Heart right ventricle (tissue), 16 donors: ENCODE results near the gene TMC3. TPM values are rescaled to one million over a fixed set of nuclear protein-coding genes. Genes with fewer than 3 reads are reported as not detected.

Experiments used
- ATAC-seq, 8 donors: fragments of 200-7000 bp; cut with Tn5 transposase; one replicate each; pipeline ENCODE4 v1.9.1; 2020; ENCODE audit warnings: mild to moderate bottlenecking in 8 of 8, moderate library complexity in 8 of 8, moderate number of reproducible peaks in 1 of 8
- DNase-seq, 2 donors: peaks; one replicate each; pipeline ENCODE4 v3.0.0-alpha.2; 2020
- H3K27ac ChIP-seq, 10 donors: fragments of 200-600 bp; sonication (generic) in 2 of 10; one replicate each; pipeline versions ENCODE4 v1.5.0 to v1.8.0; 2020 to 2022; ENCODE audit warnings: mild to moderate bottlenecking in 3 of 10
- H3K27me3 ChIP-seq, 7 donors: fragments of 200-600 bp; one replicate each; pipeline ENCODE4 v1.8.0; 2021 to 2022; ENCODE audit warnings: mild to moderate bottlenecking in 2 of 7
- H3K36me3 ChIP-seq, 9 donors: fragments of 200-600 bp; sonication (generic) in 1 of 9; one replicate each; pipeline versions ENCODE4 v1.5.0 to v1.8.0; 2020 to 2022; ENCODE audit warnings: mild to moderate bottlenecking in 2 of 9
- H3K4me1 ChIP-seq, 9 donors: fragments of 200-600 bp; sonication (generic) in 1 of 9; one replicate each; pipeline versions ENCODE4 v1.5.0 to v1.8.0; 2020 to 2022; ENCODE audit warnings: mild to moderate bottlenecking in 4 of 9
- H3K4me3 ChIP-seq, 10 donors: fragments of 200-600 bp; sonication (generic) in 2 of 10; one replicate each; pipeline versions ENCODE4 v1.5.0 to v1.8.0; 2020 to 2022; ENCODE audit warnings: mild to moderate bottlenecking in 7 of 10, moderate library complexity in 2 of 10
- H3K9me3 ChIP-seq, 11 donors: fragments of 200-600 bp in 10 of 11; sonication (generic) in 2 of 11; one replicate each; pipeline versions ENCODE4 v1.5.0 to v1.8.0; 2013 to 2022; ENCODE audit warnings: mild to moderate bottlenecking in 2 of 11, control low read depth in 1 of 11, moderate library complexity in 1 of 11
- WGBS, 2 donors: extraction: QIAGEN DNeasy Blood & Tissue Kit; methylation state at CpG; one replicate each; pipeline ENCODE4 v1.1.7; 2013; ENCODE audit warnings: inconsistent platforms in 1 of 2; 5-methylcytosine and 5-hydroxymethylcytosine counted together
- intact Hi-C, 10 donors: fragments of 100-400 bp; cut with DNase I; formaldehyde crosslinking; loops; one replicate each; pipeline versions ENCODE4 v1.11.1 to v1.14.2; 2022
- polyA plus RNA-seq, 2 donors: library from polyadenylated mRNA; stranded (reverse); fragments of 200-250 nt; gene quantifications; one replicate each; pipeline ENCODE4 v1.2.3, GENCODE V29; 2013
- total RNA-seq, 10 donors: library from RNA; stranded (reverse); fragmentation: NEBNext Ultra II Directional in 3 of 10; extraction: Animal tissue kit (Norgen Biotek cat#: 25700) in 3 of 10; gene quantifications; one replicate each; pipeline versions ENCODE4 v1.2.1 to v1.2.4, GENCODE V29; 2021 to 2023
- TF ChIP-seq, protein P1 (sequence below), 9 donors: fragments of 200-600 bp; sonication (generic) in 2 of 9; IDR thresholded peaks; one replicate each; pipeline versions ENCODE4 v1.5.0 to v1.8.0; 2021 to 2022; ENCODE audit warnings: antibody characterized with exemption in 9 of 9, mild to moderate bottlenecking in 5 of 9, moderate library complexity in 1 of 9
- donor health status: Arrhythmogenic right ventricular cardiomyopathy.
- donor health status: ischemic (EF 13 %, LVEDD 7.1; RV severe dilation, severe dysfunction).
- donor health status: healthy with polysubstance abuse.
- donor health status: DM: no; HTN: yes; CAD: no.
- donor health status: DM: no; HTN: no; CAD: no.
- donor health status: ischemic (EF 25% LVEDD 6.9; RV normal size, moderate dysfunction).
- donor health status: ischemic (EF 25% LVEDD 5.7; RV mildly dilated, moderate dysfunction).
- donor health status: healthy.
- donor health status: DM: yes; HTN: yes; CAD: no.
- donor health status: Ischemic cardiomyopathy.
- donor health status: ischemic (EF 35%, LVEDD 5.7; RV mildly dilated, moderate dysfunction).
- donor health status: nonischemic (EF 11% LVEDD 7.7; RV severe dilation, severe dysfunction).
- donor health status: DM: yes; HTN: yes; CAD: no.
- donor health status: PGD.
- donor health status: ischemic (EF 29% LVEDD 5.4; RV normal size, mild dysfunction).
- donor health status: nonischemic (EF 23%, LVEDD 6.1; RV moderate dilation, normal function).

TMC3 gene
- total and polyA plus RNA-seq, 12 donors, result under 0.01 TPM; not detected in 11

DNA sequence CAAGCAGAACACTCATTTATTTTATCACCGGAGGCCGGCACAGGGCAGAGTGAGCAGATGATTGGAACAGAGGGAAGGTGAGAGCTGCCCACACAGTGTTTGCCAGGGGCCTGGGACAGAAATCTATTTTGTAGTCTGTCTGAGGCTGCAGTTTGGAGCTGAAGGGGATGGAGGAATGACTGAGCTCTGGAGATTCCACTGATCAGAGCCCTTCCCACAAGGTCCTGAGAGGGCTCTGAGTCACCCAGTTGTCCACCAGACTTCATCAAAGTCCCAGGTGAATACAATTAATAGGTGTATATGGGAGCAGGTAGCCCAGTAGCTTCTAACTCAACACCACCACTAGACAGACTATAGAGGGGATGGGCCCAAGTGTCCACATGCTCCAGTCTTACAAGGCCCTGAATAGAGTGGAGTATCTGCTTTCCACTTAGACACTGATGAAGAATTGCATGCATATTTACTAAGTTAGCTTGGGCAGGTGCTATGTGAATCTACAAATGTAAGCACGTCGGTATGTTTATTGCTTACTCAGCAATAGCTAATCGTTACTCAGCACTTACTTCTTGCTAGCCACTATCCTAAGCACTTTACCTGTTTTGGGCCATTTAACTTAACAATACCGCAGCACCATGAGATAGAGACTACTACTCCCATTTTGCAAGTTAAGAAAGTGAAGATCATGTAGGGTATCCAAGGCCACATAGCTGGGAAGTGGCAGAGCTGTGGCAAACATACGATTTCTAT lies 47.4 kb downstream of the TMC3 start:
- Histone ChIP-seq H3K27ac (no peak overlapping the region), H3K9me3 (no peaks in the 10 kb centered on the region), H3K36me3 (peaks cover 0 to 5% (median 0%) of the 10 kb centered on the region in 9 donors), H3K4me1 (peaks cover 3 to 47% (median 16%) of the 10 kb centered on the region in 9 donors), H3K27me3 (no peaks in the 10 kb centered on the region), H3K4me3 (no peak overlapping the region)
- DNase-seq (no peak), ATAC-seq (no peak)
- TF ChIP-seq, protein P1, sequence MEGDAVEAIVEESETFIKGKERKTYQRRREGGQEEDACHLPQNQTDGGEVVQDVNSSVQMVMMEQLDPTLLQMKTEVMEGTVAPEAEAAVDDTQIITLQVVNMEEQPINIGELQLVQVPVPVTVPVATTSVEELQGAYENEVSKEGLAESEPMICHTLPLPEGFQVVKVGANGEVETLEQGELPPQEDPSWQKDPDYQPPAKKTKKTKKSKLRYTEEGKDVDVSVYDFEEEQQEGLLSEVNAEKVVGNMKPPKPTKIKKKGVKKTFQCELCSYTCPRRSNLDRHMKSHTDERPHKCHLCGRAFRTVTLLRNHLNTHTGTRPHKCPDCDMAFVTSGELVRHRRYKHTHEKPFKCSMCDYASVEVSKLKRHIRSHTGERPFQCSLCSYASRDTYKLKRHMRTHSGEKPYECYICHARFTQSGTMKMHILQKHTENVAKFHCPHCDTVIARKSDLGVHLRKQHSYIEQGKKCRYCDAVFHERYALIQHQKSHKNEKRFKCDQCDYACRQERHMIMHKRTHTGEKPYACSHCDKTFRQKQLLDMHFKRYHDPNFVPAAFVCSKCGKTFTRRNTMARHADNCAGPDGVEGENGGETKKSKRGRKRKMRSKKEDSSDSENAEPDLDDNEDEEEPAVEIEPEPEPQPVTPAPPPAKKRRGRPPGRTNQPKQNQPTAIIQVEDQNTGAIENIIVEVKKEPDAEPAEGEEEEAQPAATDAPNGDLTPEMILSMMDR (IDR thresholded peaks at IDR 0.05), result no peak
- intact Hi-C loops, result loop anchor here in 1 of 10 donors (5.0 kb wide), 1 partner anchor 49 kb away; no protein-coding TSS in a partner anchor
- WGBS, 2 donors, result 94 to 95% methylated on average over 7 of the region's 7 CpGs

GRCh38 chr15:81323944-81324881 lies 49.8 kb downstream of the TMC3 start, which contains the start of gene STARD5:
STARD5 (minus strand) TSS chr15:81324141; CDS start chr15:81324099, 42 bp downstream.
- intact Hi-C loops, result loop anchor here in 1 of 10 donors (5.0 kb wide), 1 partner anchor 47 kb away; no protein-coding TSS in a partner anchor
- no peaks in the 10 kb centered on the region for H3K27me3 ChIP-seq
- 1% methylated on average over 67 of the region's 67 CpGs for WGBS, 2 donors
- peak; percentile 100 for ATAC-seq
- peak within 1 kb of the TSS in 9 of 10 donors; percentile 10 to 87 (median 64) for H3K27ac ChIP-seq
- H3K4me3 ChIP-seq, result peak within 1 kb of the TSS; percentile 45 to 87 (median 76)
- H3K4me1 ChIP-seq, result peaks cover 3 to 38% (median 14%) of the 10 kb centered on the region in 9 donors
- peaks cover 0 to 23% (median 4%) of the 10 kb centered on the region in 9 donors for H3K36me3 ChIP-seq
- TF ChIP-seq, protein P1 (IDR thresholded peaks at IDR 0.05), result no peak
- DNase-seq, result peak; percentile 99
- no peaks in the 10 kb centered on the region for H3K9me3 ChIP-seq

DNA sequence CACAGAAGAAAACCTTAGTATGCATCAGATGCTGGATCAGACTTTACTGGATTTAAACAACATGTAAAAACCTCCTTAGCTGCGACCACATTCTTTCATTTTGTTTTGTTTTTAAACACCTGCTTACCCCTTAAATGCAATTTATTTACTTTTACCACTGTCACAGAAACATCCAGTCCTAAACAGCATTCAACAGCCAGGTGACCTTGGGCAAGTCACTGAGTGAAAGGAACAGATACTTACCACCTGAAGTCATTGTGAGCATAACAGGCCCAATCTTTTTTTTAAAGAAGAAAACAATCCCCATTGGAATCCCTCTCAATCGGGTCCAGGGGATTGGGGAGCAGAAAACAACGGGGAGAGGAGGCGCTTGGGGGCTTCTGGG lies 50.5 kb downstream of the TMC3 start:
- H3K9me3 ChIP-seq, result no peaks in the 10 kb centered on the region
- 14 to 20% methylated on average over 4 of the region's 4 CpGs for WGBS, 2 donors
- H3K36me3 ChIP-seq, result peaks cover 0 to 29% (median 7%) of the 10 kb centered on the region in 9 donors
- intact Hi-C loops, result loop anchor here in 1 of 10 donors (5.0 kb wide), 1 partner anchor 46 kb away; no protein-coding TSS in a partner anchor
- no peaks in the 10 kb centered on the region for H3K27me3 ChIP-seq
- peak overlapping the region; percentile 45 to 87 (median 76) for H3K4me3 ChIP-seq
- peaks cover 3 to 38% (median 14%) of the 10 kb centered on the region in 9 donors for H3K4me1 ChIP-seq
- TF ChIP-seq, protein P1 (IDR thresholded peaks at IDR 0.05), result no peak
- H3K27ac ChIP-seq, result peak overlapping the region in 9 of 10 donors; percentile 10 to 87 (median 64)
- ATAC-seq (peak in 1 of 8 donors; percentile 11), DNase-seq (no peak)
